Vagina (tissue), 2 donors: Measurements from ENCODE around the gene TTC7B.

Source experiments
- POLR2A ChIP-seq, 2 donors: fragments of 450-650 bp; IDR thresholded peaks; one replicate each; pipeline ENCODE4 v1.6.1; 2017; ENCODE audit warnings: antibody characterized with exemption in 2 of 2, mild to moderate bottlenecking in 2 of 2, moderate library complexity in 2 of 2
- TF ChIP-seq, protein P1 (sequence below), 3 experiments: fragments of 450-650 bp in 2 of 3; fragments of 200-600 bp in 1 of 3; sonication (generic) in 1 of 3; IDR thresholded peaks; one replicate each; pipeline ENCODE4 v1.5.1; 2017 to 2019; ENCODE audit warnings: antibody characterized with exemption in 3 of 3, mild to moderate bottlenecking in 2 of 3, moderate library complexity in 2 of 3

DNA sequence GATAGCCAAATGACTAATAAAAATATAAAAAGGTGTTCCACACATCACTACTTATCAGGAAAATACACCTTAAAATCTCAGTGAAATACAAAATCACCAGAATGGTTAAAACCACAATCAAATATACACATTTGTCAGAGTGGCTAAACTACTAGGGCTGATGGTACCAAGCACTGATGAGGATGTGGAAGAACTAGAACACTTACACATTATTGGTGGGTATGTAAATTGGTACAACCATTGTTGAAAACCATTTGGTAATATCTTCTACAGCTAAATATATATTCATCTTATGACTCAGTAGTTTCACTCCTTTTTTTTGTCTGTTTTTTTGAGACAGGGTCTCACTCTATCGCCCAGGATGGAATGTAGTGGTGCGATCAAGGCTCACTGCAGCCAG, 48.5 kb upstream of the TTC7B start:
- TF ChIP-seq POLR2A (IDR thresholded peaks at IDR 0.05): no peak
- TF ChIP-seq, protein P1, sequence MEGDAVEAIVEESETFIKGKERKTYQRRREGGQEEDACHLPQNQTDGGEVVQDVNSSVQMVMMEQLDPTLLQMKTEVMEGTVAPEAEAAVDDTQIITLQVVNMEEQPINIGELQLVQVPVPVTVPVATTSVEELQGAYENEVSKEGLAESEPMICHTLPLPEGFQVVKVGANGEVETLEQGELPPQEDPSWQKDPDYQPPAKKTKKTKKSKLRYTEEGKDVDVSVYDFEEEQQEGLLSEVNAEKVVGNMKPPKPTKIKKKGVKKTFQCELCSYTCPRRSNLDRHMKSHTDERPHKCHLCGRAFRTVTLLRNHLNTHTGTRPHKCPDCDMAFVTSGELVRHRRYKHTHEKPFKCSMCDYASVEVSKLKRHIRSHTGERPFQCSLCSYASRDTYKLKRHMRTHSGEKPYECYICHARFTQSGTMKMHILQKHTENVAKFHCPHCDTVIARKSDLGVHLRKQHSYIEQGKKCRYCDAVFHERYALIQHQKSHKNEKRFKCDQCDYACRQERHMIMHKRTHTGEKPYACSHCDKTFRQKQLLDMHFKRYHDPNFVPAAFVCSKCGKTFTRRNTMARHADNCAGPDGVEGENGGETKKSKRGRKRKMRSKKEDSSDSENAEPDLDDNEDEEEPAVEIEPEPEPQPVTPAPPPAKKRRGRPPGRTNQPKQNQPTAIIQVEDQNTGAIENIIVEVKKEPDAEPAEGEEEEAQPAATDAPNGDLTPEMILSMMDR (IDR thresholded peaks at IDR 0.05): no peak
